Measurements from ENCODE around the gene ADCY4.

GRCh38 chr14:24289649-24290280 lies 45.1 kb downstream of the ADCY4 start:
- no peak for TF ChIP-seq CTCF (IDR thresholded peaks at IDR 0.05; ENCODE audit: low read depth, low read length)
- no peak for TF ChIP-seq MAX (IDR thresholded peaks at IDR 0.05; ENCODE audit: low read depth, low read length)
